CD4-positive, alpha-beta T cell treated with Interferon gamma for 1 hour (primary cell): ENCODE results near the gene ISX.

ENCODE experiments used
- DNase-seq: peaks from one replicate; pipeline ENCODE4 v3.0.0-alpha.2; 2020

ISX gene

DNA sequence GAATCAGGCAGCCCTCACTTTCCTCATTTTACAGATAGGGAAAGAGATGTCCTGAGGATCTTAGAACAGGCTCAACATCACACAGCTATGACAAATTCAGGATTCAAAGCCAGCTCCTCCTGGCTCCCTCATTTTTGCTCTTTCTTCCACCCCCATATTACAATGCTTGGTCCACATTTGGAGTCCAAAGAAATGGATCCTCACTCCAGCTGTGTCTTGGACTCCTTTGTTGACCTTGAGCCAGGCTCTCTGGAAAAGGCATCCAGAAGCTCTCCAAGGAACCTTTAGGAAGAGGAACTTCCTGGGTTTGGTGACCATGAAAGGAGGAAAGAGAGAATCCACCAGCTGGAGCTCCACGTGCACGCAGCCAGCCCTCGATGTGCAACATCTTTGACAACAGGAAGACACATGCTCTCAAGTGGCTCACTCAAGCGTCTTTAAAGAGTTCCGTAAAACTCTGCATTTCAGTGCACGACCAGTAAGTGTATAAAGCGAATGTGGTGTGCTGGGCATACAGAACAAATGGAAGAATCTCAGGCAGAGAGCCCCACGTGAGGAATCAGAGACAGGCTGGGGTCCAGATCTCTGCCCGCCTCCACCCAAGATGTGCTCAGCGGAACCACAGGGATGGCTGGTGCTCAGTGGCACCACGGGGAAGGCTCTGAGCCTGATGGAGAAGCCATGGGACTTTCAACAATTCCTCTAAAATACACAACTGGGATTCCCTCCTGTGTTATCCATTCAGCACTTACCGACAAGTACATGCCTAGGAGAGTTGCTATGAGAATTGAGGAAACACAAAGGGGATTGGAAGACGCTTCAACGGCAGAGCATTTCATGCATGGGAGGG, 48.4 kb downstream of the ISX start:
- DNase-seq: no peak

DNA sequence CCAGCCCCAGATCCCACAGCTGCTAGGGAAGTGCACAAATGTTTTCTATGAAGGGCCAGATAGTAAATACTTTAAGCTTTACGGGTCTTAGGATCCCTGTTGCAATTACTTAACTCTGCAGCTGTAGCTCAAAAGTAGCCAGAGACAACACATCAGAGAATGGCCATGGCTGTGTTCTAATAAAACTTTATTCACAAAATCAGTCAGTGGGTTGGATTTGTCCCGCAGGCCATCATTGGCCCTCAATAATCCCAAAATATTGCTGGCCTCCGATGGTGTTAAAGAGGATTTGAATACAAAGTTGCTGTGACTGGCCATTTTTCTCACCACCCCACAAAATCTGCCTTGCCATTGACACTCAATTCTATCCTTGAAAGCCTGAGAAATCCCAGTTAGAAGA, 49.6 kb downstream of the ISX start:
- no peak for DNase-seq

- no peak for DNase-seq
Observed at GRCh38 chr22:35116269-35116668, 50.3 kb downstream of the ISX start.

GRCh38 chr22:35116817-35117216, 50.9 kb downstream of the ISX start:
- no peak for DNase-seq

GRCh38 chr22:35119494-35119893, 53.5 kb downstream of the ISX start:
- DNase-seq: no peak

DNA sequence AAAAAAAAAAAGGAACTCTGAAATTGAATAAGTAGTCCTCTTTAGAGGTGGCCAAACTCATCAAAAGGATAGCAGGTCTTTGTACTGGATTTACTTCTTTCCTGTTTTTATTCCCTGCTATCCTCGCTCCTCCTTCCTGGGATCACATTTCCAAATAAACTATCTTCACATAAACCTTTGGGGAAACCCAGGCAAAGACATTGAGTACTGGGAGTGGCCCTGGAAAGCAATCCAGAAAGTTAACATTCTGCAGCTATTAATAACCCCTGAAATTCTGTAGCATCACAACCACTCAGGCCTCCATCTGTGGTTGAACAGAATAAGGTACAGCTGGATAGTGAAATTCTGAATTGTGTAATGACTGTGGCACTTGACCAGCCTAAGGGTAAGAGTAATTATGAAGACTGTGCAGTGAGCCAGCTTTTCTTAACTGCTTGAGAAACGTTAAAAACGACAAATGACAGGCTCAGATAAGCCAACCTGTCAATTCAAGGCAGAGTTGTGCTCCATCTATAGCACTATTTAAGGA, 58.8 kb downstream of the ISX start:
- no peak for DNase-seq

- no peak for DNase-seq
Observed at GRCh38 chr22:35126993-35127392, 61.0 kb downstream of the ISX start.

- no peak for DNase-seq
Observed at GRCh38 chr22:35128637-35129036, 62.7 kb downstream of the ISX start.

DNA sequence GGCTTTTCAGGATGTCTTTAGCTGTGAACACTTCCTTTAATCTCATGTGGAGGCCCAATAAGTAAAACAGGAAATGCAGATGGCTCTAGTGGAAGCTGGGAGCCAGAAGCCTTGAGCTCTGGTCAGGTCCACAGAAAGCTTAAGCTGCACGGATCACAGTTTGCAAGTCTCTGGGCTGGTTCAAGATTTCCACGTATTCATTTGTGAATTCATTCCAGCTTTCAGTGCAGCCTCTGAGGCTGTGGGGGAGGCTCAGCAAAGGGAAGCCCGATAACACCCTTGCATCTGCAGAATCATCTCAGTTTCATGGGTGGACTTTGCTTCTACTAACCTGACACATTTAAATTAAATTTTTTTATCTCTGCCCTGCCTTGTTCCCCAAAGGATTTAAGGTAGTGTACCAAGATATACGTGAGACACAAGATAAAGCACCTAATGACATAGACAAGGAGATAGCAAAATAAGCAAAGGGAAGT, 65.6 kb downstream of the ISX start:
- DNase-seq: no peak

- DNase-seq: no peak
Observed at GRCh38 chr22:35132568-35132967, 66.6 kb downstream of the ISX start.

DNA sequence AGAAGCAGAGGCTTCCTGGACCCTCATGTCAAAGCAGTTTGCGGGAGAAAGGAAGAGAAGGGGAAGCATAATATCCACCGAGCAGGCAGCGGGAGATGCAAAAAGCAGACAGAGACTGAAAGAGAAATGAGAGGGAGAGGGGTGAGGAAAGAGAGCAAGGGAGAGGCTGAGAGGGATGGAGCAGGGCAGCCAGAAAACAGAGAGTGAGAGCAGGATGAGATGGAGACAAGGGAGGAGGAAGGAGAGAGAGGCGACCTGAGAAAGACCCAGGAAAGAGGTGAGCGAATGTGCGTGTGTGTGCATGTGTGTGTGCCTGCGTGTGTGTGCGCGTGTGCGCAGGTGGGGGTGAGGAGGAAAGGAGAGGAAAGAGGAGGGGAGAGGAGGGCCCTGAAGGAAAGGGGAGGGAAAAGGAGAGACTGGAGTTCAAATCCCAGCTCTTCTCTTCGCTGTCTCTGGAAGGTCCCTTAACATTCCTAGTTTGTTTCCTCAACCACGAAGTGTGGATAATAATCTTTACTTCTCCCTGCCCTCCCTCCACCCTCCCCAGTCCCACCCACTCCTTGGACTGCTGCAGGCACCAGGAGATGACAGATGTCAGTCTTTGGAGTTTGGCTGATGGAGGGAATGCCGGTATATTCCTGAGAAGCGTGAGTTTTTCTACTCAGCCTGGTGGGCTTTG, 67.9 kb downstream of the ISX start:
- no peak for DNase-seq

DNA sequence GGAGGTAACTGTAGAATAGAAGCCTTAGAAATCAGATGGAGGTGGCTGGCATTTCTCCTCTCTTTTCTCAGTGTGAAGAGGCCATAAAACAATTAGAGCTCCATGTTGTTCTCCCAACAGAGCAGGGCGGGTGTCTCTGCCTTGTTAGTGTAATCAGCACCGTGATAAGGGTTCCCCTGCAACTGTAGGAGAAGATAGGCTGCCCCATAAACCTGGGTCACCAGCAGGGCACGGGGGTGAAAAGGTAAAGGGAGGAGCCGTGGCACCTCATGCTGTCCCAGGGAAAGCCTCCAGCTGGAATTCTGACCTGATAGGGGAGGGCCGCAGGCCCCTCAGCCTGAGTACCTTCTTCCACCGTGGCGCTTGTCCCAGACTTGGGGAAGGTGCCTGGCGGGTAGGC, 68.7 kb downstream of the ISX start:
- no peak for DNase-seq

GRCh38 chr22:35135165-35135564, 69.2 kb downstream of the ISX start:
- no peak for DNase-seq
